Stimulated activated naive CD8-positive, alpha-beta T cell treated with anti-CD3 and anti-CD28 coated beads, Interleukin-15, Interleukin-2, amounts not matched to agents 100 U/mL and 50 U/mL, for 24 hours (primary cell): ENCODE measurements around the gene C4orf50.
"Not testable (repeated sequence)": the region's sequence is repeated elsewhere in the genome, so short reads cannot be mapped to it uniquely, and the experiment has no call there.

Experiments
- ATAC-seq: fragments of 150-1000 bp; cut with Tn5 transposase; one replicate; pipeline ENCODE4 v1.10.0; 2021
- DNase-seq: peaks from one replicate; pipeline ENCODE4 v3.0.0; 2021

Gene C4orf50

GRCh38 chr4:5856362-5856761 is 161.9 kb downstream of the C4orf50 start:
- not testable (repeated sequence) for DNase-seq, ATAC-seq

- DNase-seq (no peak), ATAC-seq (no peak)
These were observed 163.3 kb downstream of the C4orf50 start for GRCh38 chr4:5854929-5855328.

- ATAC-seq (no peak), DNase-seq (no peak)
These were observed 165.6 kb downstream of the C4orf50 start for GRCh38 chr4:5852523-5853202.

GRCh38 chr4:5851637-5852301 is 166.5 kb downstream of the C4orf50 start:
- no peak for DNase-seq

More at GRCh38 chr4:5851637-5852301, 166.5 kb downstream of the C4orf50 start:
- no peak for ATAC-seq
